Activated gamma-delta T cell (primary cell): ENCODE data around the gene FRY.

Source experiments
- DNase-seq: peaks from one replicate; lab custom pipeline; 2025; lab: John Stamatoyannopoulos, UW

Gene FRY

DNA sequence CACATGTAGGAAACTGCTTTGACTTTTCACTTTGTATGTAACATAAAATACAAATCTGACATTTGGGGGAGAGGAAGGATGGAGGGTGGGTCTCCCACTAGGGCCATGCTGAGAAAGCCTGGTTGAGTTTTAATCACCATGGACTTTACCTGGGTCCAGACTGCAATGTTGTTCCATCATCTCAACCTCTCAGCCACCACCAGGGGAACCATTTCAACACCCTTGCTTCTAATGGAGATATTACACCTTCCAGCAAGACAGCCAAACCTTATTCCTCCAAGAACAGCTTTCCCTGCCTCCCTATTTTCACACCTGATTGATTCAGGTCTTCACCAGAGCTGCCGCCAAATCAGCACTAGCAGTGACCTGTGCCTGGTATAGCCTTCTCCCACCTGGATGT is 227.5 kb downstream of the FRY start:
- DNase-seq: no peak

DNA sequence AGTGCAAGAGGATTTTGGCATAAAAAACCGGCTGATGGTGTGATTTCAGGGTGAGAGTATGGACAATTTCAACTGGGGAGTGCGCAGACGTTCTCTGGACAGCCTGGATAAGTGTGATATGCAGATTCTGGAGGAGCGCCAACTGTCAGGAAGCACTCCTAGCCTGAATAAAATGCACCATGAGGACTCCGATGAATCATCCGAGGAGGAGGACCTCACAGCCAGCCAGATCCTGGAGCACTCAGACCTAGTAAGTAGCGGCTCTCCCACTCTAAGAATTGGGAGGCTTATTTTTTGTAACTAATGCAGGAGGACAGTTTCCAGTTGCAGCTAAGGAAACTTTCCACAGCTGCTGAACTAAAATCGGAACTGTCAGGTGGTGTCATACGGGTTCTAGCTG is 230.0 kb downstream of the FRY start:
- DNase-seq: no peak

DNA sequence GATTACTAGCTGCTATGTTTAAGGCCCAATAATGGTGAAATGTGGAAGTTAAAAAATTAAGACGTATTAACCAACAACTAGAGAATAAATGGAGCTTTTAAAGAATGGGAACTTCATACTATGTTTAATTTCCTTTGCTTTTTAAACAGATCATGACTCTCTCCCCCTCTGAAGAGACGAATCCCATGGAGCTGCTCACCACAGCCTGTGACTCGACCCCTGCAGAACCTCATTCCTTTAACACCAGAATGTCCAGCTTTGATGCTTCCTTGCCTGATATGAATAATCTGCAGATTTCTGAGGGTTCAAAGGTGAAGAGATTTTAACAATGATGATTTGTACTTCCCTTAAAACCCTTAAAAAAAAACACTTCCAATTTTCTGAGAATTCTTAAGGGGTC is 230.6 kb downstream of the FRY start:
- DNase-seq: no peak

GRCh38 chr13:32262619-32263018 is 231.0 kb downstream of the FRY start:
- no peak for DNase-seq

DNA sequence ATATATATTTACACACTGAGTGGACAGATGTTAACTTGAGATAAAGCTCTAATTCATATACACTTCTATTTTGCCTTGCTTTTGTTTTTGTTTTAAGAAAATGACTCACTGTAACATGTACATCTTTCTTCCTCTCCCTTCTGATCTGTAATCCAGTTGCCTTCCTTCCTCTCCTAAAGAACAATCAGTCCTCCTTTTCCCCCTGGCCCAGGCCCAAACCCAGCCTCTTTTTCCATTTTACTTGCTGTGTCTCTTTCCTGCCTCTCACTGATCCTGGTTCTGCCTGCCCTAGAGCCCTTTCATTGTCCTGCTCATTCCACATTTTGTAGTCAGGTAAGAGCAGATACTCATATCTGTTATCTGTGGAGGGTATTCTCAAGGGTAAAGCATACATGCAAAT is 232.8 kb downstream of the FRY start:
- DNase-seq: no peak

DNA sequence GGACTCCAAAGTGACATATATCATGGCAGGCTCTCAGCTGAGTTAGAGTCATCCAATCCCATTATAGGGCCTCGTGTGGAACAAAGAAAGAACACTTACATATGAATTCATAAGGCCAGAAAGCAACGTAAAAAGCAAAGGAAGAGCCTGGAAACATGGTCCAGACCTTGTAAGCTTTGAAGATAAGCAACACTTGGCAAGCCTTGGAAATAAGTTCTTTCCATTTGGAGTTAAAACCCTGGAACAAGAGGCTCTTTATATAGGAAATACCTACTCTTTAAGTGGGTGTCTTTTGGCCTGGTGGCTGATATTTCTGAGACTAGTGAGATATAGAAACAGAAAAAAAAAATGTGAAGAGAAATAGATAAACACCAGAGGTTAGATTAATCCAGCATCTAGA is 234.2 kb downstream of the FRY start:
- no peak for DNase-seq

DNA sequence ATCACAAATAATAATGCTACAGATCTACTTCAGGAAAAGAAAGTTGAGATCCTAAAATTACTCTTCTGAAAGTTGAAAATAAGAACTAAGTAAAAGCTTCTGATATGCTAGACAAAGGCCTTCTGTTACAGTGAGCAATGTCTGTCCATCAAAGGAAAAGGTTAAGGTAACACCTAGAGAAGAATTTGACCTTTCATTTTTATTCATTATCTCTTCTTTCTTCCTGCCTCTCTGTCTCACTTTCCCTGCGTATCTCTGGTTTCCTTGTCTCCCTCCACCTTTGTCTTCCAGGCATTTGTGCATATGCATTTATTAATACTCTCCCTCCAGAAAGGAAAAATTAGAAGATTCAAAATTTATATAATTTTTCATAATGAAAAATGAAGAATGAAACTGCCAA is 234.6 kb downstream of the FRY start:
- no peak for DNase-seq

DNA sequence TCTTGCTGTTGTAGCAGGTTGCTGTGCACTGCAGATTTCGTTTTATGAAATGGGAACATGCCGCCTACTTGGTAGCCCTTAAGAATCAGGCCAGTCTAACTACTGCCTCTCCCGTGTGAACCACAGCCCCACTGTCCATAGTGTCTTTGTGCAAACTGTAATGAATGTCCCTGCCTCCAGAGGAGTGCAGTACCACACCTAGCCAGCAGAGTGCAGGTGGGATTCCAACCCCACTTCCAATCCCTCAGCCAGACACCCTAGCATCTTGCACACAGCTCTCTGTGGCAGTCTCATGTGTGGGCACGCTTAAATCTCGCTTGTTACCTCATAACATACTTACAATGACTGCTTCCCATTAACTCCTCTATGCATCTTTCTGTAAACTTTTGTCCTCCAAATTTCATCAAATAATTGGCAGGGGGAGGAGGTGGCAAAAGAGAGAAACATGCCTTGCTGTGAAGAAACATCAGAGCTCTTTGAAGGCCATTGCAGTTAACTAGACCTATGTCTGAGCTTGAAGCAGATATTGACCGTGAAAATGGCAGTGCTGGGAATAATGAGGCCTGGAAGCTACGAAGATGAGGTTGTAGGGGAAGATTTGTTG is 236.4 kb downstream of the FRY start:
- no peak for DNase-seq

- no peak for DNase-seq
Observed at GRCh38 chr13:32272021-32272683, 240.6 kb downstream of the FRY start.

DNA sequence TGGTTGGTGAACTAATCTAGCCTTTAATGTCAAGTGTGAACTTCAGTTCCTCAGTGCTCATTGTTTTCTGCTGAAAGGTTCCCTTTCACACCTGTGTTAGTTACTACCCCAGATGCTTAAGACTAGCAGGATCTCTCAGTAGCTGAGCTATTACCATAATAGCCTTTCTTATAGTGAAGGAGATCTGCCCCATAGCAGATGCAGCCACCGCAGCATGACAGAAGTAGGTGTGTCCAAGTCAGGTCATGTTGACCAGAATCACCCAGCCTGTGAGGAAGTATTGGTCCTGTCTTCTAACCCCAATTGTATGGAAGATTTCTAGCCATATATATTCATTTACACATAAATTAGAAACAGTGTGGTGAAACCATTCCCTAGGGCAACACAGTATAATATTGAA is 246.3 kb downstream of the FRY start:
- no peak for DNase-seq

DNA sequence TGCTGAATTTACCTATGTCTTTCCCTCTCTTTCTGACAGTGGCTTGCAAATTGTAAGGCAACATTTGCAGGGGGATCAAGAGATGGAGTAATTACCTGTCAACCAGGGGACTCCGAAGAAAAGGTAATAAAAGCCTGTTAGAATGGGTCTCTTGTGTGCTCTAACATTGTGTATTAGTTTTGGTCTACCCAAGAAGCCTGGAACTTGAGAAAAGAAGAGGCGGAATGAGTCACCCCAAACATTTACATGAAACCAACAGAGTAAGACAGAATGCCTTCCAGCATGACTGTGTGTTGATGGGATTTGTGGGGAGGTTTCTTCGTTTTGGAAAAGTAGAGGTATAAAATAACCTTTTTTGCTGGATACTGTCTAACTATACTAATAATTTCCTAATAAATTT is 246.9 kb downstream of the FRY start:
- DNase-seq: no peak

- DNase-seq: no peak
Observed at GRCh38 chr13:32281096-32281495, 249.5 kb downstream of the FRY start.

DNA sequence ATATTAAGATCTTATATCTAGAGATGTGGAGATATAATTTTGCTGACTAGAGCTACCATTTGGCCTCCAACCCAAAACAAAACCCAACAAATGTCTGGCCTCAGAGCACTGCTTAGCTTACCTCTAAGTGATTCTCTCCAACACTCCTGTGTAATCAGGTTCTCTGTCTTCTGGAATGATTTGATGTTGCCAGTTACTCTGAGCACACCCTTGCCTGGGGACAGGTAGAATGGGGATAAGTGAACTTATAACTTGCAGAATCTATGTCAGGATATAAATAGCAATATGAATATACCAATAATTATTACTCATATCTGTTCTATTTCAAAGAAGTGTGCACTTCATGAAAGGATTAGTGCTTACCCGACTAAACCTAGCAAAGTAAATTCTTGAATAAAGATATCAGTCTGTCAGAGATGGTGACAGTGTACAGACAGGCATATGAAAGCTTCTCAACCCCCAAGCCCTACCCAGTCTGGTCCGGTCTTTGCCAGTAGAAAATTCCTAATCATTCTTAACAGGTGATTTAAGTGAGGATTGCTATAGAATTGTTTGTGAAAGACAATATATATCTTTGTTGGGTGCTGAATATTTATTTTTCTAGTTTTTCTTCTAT is 250.6 kb downstream of the FRY start:
- no peak for DNase-seq

DNA sequence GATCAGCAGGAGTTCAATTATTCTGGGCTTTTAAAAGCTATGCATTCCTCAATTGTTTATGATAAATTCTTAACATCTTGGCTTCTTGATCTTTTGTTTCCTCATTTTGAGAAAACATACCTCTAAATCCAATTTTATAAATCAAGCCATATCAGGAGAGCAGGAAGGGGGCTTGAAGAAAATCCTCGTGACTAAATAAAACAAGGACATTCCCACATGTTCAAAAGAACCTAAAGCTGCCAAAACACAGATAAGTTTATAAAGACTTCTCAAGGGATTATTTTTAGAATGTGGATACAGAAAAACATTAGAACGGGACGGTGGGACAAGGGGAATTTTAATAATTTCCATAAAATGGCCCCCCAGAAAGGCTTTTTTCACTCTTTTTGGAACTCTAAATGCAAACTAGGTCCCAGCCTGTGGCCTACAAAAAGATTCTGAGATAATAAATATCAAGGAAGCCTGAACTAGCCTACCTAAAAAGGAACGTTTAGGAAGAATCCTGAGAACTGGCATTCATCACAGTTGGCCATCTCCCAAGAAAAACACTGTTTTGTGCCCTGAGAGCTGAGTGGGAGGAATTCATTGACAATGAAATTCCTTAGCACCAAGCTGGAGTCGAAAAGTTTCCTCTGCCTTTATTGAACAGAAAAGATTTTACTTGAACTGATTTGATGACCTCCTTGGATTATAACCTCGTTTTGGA is 253.5 kb downstream of the FRY start:
- no peak for DNase-seq

- no peak for DNase-seq
Observed at GRCh38 chr13:32285633-32285965, 254.0 kb downstream of the FRY start.

DNA sequence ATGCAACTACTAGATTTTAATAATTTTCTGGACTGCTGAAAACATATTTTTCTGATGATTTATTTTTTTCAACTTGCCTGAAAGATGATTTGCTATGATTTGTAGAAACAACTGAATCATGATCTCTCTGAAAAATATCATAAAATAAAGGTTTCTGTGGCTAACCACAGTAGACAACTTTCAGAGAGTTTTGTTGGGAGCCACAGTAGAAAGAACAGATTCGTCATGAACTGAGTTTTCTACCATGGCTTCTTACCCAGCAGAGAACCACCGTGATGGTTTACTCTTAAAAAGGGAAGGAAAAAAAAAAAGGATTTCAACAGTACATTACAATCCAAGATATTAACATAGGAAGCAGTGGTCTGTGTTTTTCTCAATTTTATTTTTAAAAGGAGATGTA is 265.6 kb downstream of the FRY start:
- no peak for DNase-seq

GRCh38 chr13:32298695-32299094 is 267.1 kb downstream of the FRY start:
- DNase-seq: no peak

DNA sequence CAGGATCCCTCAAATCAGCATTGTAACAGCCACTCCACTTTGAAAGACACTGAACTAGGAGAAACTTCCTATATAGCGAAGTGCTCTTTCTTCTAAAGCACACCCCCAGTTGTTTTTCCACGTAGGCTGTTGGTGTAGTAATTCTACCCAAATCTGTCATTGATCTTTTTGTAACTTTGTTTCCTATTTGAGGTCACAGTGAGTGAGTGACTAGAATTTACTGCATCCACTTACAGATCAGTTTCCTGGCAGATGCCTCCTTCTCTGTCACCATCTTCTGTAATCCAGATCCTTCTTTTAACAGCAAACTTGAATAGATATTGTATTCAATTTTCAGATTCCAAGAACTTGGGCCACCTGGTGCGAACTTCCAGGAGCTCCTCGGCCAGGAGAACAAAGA is 268.3 kb downstream of the FRY start:
- no peak for DNase-seq

DNA sequence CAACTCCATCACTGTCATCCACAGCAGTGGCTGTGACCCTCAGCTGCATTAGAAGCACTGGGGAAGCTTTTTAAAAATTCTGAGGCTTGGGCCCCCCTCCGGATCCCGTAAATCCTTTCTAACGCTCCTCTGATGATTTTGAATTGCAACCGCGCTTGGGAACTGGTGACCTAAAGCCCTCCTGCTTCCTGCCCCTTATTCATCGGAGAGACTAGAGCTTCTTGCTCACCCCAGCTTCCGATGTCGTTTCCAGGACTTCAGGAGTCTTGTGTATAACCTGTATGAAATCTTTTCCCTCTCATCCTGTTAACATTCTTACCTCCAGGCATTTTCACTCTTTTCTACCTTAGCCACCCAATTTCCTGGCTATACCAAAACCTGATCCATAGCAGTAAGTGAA is 268.8 kb downstream of the FRY start:
- DNase-seq: no peak

DNA sequence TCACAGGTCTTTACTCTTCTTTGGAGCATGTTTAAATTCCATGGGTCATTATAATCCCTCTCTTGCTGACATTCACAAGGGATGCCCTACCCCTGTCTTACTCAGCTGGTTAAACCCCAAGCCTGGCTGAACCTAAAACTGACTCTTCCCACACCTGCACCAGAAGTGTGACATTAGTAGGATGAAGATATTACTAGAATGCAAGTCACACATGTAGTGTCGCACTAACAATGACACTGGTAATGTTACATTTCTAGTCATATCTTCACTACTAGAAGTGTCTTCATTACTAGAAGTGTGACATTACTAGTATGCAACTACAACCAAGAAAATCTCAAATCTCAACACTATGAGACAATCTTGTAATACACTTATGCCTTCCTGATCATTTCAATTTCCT is 269.3 kb downstream of the FRY start:
- DNase-seq: no peak

DNA sequence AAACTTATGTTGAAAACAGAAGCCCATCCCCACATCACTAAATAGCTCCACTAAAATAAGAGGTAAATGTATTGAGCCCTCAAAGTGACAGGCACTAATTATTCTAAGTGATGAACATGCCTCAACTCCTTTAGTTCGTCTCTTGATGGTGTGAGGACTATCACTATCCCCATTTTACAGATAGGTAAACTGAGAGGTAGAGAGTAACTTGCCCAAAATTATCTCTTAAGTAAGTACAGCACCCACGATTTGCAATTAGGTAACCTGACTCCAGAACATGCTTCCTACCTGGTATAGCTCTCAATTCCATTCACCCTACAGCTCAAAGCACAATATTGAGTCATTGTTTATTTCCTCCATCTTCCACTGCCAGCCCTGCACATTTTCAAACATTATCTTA is 270.9 kb downstream of the FRY start:
- no peak for DNase-seq

GRCh38 chr13:32305646-32306045 is 274.1 kb downstream of the FRY start:
- DNase-seq: no peak
